ENCODE data around the gene EVX1. TPM values are rescaled to one million over a fixed set of nuclear protein-coding genes. Genes with fewer than 3 reads are reported as not detected.

EVX1 gene
- total and polyA plus RNA-seq, 2 of the 8 experiments (the other 6 are each of a cell fraction or from before 2014, with no cell fraction given): not detected

DNA sequence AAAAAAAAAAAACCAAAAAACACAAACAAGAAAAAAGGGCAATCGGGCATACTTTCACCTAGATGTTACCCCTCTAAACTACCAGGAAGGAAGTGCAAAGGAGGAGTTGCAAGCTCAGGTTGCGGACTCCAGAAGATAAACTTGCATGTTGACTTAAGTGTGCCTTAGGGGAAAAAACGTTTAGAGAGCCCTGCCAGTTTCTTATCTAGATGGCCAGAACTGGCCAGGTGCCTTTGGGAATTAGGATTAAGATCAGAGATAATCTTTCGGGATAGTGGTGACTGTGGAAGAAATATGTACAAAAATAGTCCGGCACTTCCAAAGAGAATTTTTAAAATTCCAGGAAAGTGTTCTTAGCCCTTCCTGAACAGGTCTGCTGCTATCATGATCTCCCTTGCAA is 17.6 kb downstream of the EVX1 start (continued):
- TF ChIP-seq ASH2L (IDR thresholded peaks at IDR 0.05; ENCODE audit: low read length) (no peak), POLR2A (IDR thresholded peaks at IDR 0.05; ENCODE audit: control extremely low read depth in 1 of 2, low read depth in 2 of 2, low read length in 2 of 2) (no peak), SAP30 (IDR thresholded peaks at IDR 0.05; ENCODE audit: insufficient read depth, insufficient replicate concordance, low read length) (no peak)

Data from H1 (cell line).